HG02885 (cell line): ENCODE data around the gene SCUBE1.
A peak's percentile ranks its signal among the peaks of the same experiment; 100 is the strongest.

ENCODE experiments used
- ATAC-seq: cut with Tn5 transposase; IDR thresholded peaks from one replicate; pipeline ENCODE4 v1.9.1; 2021; ENCODE audit warnings: mild to moderate bottlenecking; ENCODE audit not compliant: unreplicated experiment, poor library complexity

Gene SCUBE1

DNA sequence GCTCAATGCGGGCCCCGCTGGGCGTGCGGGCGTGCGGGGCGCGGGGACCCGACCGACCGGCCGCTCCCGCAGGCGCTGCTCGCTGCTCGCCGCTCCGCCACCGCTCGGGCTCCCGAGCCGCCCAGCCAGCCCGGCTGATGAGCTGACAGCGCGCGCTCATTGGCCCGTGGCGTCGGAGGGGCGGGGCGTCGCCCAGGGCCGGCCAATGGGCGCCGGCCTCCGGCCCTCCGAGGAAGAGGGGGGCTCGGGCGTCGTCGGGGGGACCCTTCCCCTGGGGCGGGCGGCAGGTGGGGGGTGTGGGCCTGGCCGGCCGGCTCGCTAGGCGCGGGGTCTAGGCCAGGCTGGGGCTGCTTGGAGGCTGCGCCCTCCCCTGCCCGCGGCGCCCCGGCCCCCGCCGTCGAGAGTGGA lies at the start of gene SCUBE1:
SCUBE1 (minus strand) TSS at position 111 of the 408 bp plus-strand sequence. CDS start 111 bp downstream, outside the sequence.
- no peak for ATAC-seq

DNA sequence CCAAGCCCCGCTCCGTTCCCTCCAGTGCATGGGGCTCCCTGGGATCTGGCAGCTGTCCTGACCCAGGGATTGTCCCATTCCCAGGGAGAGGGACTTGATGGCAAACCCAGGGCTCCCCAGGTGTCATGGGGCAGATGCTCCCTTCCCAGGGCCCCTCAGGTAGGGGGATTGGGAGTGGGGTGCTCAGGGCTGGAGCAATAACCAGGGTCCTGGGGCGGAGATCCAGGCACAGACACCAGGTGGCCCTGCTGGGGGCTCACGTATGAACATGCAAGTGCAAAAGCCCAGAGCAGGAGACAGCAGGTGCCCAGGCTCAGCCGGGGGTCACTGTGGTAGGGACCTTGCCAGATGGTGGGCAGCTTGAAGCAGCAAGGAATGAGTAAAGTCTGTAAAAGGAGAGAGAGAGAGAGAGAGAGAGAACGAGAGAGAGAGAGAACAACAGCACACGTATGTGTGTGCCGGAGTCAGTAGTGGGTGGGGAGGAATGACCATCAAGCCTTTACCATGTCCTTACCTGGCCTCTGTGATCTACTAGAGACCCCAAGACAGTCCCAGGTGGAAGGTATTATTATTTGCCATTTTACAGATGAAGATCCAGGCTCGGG lies 49.3 kb upstream of the SCUBE1 start:
- no peak for ATAC-seq

DNA sequence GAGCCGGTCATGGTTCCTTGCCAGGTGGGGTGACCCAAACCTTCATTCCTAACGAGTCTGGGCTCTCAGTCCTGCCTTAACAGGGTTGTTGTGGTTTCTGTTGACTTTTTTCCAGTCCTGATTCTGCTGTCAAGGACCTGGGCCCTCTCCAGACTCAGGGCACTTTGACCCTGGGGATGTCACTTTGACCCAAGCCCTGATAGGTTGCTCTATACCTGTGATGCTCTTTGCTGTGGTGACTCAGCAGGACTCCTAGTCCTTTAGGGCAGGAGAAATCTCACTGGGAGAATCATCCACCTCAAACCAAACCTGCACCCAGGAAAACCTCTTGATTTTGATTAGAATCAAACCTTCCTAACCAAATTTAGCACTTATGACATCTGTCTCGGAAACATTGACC lies 48.1 kb upstream of the SCUBE1 start:
- no peak for ATAC-seq

DNA sequence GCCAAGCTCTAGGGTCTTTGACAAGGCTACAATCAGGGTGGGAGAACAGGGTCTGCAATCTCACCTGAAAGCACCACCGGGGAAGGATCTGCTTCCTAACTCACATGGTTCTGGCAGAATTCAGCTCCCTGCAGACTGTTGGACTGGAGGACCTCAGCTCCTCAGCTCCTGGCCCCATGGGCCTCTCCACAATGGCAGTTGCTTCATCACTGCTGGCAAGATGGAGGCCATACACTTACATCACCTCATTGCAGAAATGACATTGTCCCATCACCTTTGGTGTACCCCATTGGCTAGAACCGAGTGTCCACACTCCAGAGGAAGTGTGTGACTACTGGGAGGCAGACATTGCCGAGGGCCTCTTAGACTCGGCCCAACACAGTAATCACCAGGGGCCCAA lies 47.7 kb upstream of the SCUBE1 start:
- no peak for ATAC-seq

DNA sequence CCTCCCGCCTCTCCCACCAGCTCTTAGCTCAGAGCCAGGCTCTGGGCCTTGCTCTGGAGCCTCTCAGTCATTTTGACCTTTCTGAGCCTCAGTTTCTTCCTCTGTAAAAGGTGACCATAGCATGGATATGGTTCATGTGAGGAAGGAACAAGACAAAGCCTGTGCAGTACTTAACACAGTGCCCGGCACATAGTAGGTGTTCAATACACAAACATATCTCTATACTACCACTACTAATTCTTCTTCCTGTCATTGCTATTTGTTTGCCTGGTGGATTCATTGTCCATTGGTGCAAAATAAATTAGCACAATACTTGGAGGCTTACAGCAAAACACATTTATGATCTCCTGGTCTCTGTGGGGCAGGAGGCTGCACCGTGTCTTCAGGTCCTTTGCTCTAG lies 47.0 kb upstream of the SCUBE1 start:
- ATAC-seq, result no peak

DNA sequence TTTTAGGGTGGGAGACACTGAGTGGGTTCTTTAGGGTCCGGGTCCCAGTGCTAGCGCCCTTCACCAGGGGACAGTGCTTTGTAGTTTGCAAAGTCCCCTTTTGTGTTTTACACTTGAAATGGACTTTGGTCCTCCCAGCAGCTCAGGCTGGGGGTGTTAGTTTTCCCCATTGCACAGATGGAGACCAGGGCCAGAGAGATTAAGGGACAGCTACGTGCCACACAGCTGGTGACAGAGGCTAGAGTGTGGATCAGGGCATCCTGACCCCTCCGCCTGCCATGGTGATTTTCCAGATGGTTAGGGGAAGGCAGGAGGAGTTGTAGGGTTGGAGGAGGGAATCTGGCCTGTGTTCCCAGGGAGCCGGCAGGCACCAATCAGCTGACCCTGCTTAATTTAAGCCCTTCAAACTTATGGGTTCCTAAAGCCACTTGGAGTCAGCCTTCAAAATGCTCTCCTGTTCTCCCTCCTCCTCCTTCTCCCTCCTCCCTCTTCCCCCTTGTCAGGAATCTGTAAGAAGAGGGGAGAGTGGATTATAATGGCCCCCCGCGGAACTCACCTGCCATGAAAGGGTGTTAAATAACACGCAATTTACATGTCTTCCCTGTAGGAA lies 46.2 kb upstream of the SCUBE1 start:
- no peak for ATAC-seq

DNA sequence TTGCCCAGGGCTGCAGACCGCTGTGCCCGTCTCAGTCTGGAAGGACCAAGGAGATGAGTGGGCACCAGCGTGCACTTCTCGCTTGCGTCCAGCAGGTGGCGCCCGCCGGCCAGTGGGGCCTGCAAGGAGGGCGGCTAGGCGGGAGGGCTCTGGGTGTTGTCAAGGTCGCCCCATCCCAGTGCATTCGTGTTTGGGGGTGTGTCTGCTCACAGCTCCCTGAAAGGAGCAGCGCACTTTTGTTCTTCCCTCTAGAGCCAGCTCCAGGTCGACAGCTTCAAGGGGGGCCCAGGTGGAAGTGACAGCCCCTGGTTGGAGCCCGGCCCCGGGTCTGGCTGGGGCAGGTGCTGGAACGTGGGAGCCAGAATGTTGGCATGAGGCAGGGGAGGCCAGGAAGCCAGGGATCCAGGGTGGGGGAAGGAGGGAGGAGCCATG lies 45.3 kb upstream of the SCUBE1 start:
- ATAC-seq, result peak; percentile 47

DNA sequence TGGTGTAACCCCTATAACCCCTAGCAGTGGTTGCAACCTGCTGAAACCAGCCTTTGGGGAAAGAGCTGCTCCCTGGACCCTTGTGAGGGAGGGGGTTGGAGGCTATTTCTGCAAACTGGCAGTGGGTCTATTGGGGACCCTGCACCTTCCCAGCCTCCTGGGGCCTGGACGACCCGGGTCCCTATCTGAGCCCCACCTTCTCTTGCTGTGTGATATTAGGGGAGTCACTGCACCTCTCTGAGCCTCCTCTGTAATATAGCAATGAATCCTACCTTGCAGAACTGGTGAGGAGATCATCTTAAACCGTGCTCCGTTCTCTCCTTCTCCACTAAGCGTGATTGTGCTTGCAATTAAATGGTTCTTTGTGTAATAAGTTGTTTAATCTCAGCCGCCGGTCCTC lies 44.6 kb upstream of the SCUBE1 start:
- ATAC-seq, result no peak

DNA sequence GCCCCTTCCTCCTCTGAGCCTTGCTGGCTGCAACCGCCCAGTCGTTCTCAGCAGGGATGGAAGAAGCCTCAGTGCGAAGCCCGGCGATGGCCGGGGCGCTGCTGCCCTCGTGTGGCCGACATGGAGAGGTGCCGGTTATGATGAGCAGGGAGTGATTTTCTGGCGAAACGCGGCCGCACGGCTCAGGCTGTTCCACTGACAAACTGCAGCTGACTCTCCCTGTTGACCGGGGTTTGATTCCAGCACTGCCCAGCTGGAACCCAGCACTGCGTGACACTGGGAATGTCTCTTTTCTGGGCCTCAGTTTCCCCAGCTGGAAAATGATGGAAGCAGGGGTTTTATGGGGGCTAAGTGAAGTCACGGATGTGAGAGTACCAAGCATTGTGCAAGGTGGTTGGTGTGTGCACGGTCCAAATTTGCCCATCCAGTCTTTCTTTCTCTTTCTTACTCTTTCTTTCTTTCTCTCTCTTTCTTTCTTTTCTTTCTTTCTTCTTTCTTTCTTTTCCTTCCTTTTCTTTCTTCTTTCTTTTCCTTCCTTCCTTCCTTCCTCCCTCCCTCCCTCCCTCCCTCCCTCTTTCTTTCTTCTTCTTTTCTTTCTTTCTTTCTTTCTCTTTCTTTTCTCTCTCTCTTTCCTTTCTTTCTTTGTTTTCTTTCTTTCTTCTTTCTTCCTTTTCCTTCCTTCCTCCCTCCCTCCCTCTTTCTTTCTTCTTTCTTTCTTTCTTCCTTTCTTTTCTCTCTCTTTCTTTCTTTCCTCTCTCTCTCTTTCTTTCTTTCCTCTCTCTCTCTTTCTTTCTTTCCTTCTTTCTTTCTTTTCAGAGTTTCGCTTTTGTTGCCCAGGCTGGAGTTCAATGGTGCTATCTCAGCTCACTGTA lies 42.8 kb upstream of the SCUBE1 start:
- peak; percentile 48 for ATAC-seq

DNA sequence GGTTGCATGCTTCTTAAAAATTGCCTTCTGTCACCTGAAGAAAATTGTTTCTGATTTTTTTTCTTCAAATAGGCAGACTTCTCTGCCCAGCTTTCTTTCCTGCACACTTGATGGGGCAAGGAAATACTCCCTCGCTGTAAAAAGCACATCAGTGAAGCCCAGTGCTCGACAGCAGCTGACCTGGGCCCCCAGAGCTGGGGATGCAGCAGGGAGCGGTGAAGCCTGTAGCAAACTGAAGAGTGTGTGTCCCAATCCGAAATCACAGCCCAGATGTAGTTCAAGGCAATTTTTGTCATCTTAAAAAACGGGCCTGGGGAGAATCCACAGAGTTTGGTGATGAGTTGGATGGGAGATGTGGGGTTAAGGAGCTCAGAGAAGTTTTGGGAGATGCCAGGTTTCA lies 41.7 kb upstream of the SCUBE1 start:
- no peak for ATAC-seq

DNA sequence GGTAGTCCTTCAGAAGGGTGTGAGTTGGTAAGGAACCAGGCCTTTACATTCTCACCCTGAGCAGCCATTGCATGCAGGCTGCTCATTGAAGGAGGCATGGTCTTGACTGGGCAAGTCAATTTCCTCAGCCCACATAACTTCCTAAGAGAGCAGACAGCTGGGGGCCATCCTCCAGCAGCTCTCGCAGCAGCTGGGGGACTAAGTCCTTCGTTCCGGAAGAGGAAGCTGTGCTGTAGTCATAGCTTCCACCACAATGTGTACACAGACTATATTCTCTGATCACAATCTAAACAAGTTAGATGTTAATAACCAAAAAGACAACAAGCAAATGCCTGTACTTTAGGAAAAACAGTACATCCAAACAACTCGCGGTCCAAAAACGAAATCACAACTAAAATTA lies 38.5 kb upstream of the SCUBE1 start:
- no peak for ATAC-seq

DNA sequence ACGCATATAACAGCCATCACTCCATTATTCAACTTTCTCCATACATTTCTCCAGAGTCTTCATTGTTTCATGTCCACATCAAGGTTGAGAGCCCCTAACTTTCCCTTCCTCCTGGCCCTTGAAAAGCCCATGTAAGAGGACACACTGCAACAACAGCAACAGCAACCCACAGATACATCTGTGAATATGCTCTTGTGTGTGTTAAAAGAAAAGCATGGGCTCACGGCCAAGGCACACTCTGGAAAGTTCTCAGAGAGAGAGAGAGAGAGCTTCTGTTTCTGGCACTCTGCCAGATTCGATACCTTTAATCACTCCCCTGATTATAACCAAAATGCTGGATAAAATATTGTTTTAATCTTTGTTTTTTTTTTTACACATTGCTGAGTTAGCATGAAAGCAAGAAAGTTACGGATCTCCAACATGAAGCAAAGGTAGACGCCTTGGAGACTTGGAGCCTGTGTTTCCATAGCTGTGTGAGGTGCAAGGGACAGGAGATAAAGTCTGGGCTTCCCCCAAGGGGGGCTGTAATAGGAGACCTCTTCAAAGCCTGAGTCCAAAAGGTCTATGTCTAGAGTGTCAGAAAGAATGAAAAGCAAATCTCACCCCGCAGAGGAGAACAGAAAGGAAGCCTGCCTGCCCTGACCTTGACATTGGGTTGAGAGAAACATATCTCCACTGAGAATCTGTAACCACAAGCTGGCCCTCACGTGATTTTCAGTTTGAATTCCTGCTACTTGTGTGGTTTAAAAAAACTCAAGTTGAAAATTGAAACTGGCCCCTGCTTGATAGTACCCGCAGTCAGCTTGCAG lies 34.9 kb upstream of the SCUBE1 start:
- ATAC-seq, result peak; percentile 57

DNA sequence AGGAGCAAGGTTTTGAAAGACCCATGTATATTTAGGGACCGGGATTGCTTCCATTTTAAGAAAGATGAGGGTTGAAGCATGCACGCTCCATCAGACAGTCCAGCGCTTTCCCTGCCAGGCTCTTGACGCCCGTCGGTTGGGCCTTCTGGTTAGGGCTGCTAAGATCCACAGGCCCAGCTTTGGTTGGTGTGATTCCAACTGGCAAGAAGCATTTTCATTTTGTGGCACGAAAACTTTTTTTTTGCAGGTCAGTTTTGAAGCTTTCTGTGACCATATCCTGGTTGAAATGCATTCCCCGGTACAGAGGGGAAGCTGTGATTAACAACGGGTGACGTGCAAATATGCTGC lies 34.4 kb upstream of the SCUBE1 start:
- no peak for ATAC-seq

DNA sequence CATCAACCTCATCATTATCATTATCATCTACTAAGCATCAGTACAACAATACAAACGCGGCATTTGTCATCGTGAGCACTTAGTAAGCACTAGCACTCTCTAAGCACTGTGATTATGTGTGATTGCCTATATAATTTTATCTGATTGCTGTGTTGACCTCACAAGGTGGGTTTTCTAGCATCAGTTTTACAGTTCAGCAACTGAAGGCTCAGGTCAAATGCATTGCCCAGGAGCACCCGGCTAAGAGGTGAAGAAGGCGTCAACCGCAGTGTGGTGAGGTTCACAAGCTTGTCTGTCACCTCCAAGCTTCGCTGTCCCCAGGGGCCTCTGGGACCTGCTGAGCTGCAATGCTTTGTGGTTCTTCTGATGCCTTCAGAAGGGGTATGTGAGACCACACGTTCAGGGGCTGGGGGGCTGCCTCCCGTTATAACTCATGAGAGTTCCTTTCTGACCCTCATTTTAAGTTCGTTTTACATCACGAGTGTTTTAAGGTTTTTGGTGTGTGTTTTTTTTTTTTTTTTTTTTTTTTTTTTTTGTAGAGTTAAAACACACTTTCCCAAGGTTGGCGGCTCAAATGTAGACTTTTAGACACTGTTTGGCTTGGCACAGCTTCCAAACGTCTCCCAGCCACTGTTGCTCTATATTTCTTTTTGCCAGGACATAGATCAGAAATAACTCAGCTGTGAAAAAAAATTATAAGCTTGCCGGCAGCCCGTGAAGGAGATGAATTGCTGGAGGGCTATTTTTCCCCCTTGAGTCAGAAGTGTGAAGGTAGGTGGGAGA lies 33.8 kb upstream of the SCUBE1 start:
- peak; percentile 74 for ATAC-seq

DNA sequence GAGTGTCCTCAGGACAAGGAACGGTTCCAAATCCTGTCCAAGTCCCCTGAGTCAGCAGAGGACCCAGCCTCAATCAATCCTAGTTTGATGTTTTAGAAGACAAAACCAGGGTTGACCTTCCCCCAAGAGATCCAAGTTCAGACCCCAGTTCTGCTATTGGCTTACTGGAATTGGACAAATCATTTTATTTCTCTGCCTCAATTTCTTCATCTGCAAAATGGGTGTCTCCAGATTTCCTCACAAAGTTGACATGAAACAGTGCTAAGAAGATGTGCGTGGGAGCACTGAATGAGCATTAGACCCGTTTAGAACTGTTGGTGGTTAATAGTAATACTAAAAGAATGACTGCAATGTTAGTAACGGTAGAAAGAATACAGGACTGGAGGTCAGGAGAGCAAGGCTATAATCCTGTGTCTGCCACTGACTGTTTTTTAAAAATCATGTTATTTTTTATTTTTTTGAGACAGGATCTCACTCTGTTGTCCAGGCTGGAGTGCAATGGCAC lies 32.8 kb upstream of the SCUBE1 start:
- no peak for ATAC-seq

DNA sequence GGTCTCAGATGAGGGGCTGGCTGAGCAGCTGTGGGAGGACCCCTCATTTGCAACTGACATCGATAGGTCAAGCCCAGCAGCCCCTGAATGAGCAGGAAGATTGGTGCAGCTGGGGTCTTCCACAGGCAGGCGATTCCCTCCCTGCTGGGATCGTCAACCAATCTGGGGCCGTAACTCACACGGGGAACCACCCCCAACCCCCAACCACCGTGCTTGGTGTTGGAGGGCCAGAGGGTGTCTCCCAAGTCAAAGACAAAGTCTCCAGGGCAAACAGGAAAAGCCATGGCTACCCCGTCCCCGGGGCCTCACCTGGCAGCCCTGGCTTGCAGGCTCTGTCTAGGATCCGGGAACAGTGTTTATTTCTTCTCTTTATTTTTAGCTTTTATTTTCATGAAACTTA lies 26.9 kb upstream of the SCUBE1 start:
- no peak for ATAC-seq

DNA sequence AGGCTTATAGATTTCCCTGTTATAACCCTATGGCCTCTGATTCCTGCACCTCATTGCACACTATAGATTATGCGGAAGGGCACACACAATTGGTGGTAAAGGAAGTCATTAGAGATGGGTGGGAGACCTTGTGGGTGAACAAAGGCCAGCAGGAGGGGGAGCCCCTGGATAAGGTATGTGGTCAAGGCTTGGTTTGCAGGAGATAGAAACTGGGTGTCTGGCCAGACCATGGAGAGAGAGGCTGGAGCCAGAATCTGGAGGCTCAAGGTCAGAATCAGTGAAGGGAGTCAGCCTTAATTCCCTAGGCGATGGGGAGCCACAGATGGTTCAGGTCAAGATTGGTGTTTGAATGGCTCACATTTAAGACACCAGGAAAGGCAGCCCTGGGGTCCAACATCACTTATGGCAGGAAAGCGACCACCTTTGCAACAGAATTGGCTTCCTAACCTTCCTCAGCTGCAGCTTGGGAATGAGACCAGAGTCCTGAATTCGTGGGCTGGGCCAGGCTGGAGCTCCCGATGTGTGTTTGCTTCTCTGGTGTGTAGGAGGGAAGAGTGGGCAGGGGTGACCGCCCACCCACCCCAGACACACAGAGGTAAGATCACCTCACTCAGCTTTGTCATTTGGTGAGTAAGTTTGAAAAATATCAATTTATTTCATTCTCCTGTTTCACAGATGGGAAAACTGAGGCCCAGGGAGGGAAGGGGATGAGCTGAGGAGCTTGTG lies 22.7 kb upstream of the SCUBE1 start:
- ATAC-seq, result no peak

DNA sequence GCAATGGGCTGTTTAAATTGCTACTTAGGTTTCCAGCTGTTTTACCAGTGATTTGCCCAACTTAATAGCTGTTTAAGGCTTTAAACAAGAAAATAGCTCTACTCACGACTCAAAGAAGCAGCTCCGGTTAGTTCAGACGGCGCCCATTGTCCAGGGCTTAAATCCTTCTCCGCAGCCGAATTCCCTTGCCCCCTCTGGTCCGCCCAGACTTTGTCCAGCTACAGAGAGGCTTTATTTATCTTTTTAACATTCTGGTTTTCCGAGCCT lies 20.9 kb upstream of the SCUBE1 start:
- ATAC-seq, result no peak
